Kidney (tissue), 14 donors: ENCODE data around the gene AKIRIN2. TPM values are rescaled to one million over a fixed set of nuclear protein-coding genes. Genes with fewer than 3 reads are reported as not detected.
"Not testable (repeated sequence)": the region's sequence is repeated elsewhere in the genome, so short reads cannot be mapped to it uniquely, and the experiment has no call there.

Experiments used
- DNase-seq, 5 donors: peaks; one replicate each; pipeline ENCODE4 v3.0.0-alpha.2; 2013 to 2020
- FAIRE-seq: peaks from 2 replicates; lab custom pipeline; 2012; peaks lifted over from hg19 to GRCh38; lab: Jason Lieb, UNC
- H3K27ac ChIP-seq, 2 donors: one replicate each; pipeline ENCODE4 v1.7.0; 2013; ENCODE audit warnings: low read depth in 2 of 2, low read length in 2 of 2, inconsistent platforms in 1 of 2
- H3K27me3 ChIP-seq: one replicate; pipeline ENCODE4 v1.7.1; 2013; ENCODE audit warnings: low read length, inconsistent platforms; ENCODE audit not compliant: control insufficient read depth, insufficient read depth
- H3K36me3 ChIP-seq, 3 donors: one replicate each; pipeline versions ENCODE4 v1.7.0 to v1.7.1; 2013; ENCODE audit warnings: low read length in 3 of 3, control low read depth in 1 of 3, inconsistent platforms in 1 of 3; ENCODE audit not compliant: insufficient read depth in 3 of 3, control insufficient read depth in 2 of 3
- H3K4me1 ChIP-seq, 3 donors: one replicate each; pipeline versions ENCODE4 v1.7.0 to v1.7.1; 2013; ENCODE audit warnings: low read length in 3 of 3, inconsistent platforms in 1 of 3, low read depth in 1 of 3; ENCODE audit not compliant: control insufficient read depth in 2 of 3, insufficient read depth in 2 of 3
- H3K4me3 ChIP-seq, 3 donors: one replicate each; pipeline versions ENCODE4 v1.7.0 to v1.8.1; 2013; ENCODE audit warnings: low read length in 3 of 3, control low read depth in 1 of 3, inconsistent platforms in 1 of 3
- H3K9ac ChIP-seq, 3 donors: one replicate each; pipeline versions ENCODE4 v1.7.0 to v1.7.1; 2013; ENCODE audit warnings: low read length in 3 of 3, control low read depth in 1 of 3, inconsistent platforms in 1 of 3
- H3K9me3 ChIP-seq, 3 donors: one replicate each; pipeline versions ENCODE4 v1.7.0 to v1.7.1; 2013; ENCODE audit warnings: low read length in 3 of 3, control low read depth in 1 of 3, inconsistent platforms in 1 of 3; ENCODE audit not compliant: control insufficient read depth in 2 of 3, insufficient read depth in 1 of 3
- intact Hi-C: fragments of 100-400 bp; cut with DNase I; formaldehyde crosslinking; loops from one replicate; pipeline ENCODE4 v1.11.1; 2022
- polyA plus RNA-seq: library from polyadenylated mRNA; stranded (reverse); fragments of 350-450 nt; fragmentation: Illumina TruSeq; extraction: RNeasy Lipid Tissue Mini Kit (QIAGEN cat#74804); gene quantifications from one replicate; pipeline ENCODE4 v1.2.3, GENCODE V29; 2014; ENCODE audit warnings: low read depth, low replicate concordance; ENCODE audit not compliant: insufficient read depth
- total RNA-seq: library from RNA; stranded (reverse); fragmentation: NEBNext Ultra II Directional; extraction: Animal tissue kit (Norgen Biotek cat#: 25700); gene quantifications from one replicate; pipeline ENCODE4 v1.2.1, GENCODE V29; 2021
- TF ChIP-seq, protein P1 (sequence below): IDR thresholded peaks from 3 replicates; pipeline ENCODE4 v1.5.1; 2012; ENCODE audit warnings: mild to moderate bottlenecking, moderate library complexity, borderline replicate concordance; ENCODE audit not compliant: insufficient read depth; ENCODE audit errors: extremely low read depth
- donor health status: control.
- donor health status: control.
- donor health status: control.
- donor health status: control.
- donor health status: control.
- donor health status: DM: yes; HTN: yes; CAD: no.
- donor health status: Normal renal cell carcinoma (clear cell type).

Gene AKIRIN2
- total and polyA plus RNA-seq, 2 donors from 2014 or later, result 26.0 to 43.4 TPM

DNA sequence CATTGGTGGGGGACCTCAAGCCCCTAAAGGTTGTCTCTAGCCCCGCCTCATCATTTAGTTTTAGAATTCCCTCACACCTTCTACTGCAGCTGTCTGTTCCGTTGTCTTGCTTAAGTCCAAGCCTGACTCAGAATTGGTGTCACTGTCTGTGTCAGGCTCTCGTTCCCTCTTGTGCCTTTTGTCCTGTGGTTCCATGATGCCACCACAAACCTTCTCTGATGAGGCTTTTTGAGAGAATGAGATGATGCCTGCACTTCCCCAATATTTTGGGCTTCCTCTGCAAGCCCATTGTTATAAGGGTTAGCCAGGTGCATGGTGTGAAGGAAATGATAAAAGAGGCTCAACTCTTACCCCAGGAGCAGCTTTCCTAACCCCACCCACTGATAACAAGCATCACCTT lies 8.1 kb upstream of the AKIRIN2 start:
- FAIRE-seq (no peak), DNase-seq (no peak)
- no peaks in the 10 kb centered on the region for H3K4me1 ChIP-seq
- TF ChIP-seq, protein P1, sequence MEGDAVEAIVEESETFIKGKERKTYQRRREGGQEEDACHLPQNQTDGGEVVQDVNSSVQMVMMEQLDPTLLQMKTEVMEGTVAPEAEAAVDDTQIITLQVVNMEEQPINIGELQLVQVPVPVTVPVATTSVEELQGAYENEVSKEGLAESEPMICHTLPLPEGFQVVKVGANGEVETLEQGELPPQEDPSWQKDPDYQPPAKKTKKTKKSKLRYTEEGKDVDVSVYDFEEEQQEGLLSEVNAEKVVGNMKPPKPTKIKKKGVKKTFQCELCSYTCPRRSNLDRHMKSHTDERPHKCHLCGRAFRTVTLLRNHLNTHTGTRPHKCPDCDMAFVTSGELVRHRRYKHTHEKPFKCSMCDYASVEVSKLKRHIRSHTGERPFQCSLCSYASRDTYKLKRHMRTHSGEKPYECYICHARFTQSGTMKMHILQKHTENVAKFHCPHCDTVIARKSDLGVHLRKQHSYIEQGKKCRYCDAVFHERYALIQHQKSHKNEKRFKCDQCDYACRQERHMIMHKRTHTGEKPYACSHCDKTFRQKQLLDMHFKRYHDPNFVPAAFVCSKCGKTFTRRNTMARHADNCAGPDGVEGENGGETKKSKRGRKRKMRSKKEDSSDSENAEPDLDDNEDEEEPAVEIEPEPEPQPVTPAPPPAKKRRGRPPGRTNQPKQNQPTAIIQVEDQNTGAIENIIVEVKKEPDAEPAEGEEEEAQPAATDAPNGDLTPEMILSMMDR, result no peak
- no peak overlapping the region for H3K9ac ChIP-seq
- no peaks in the 10 kb centered on the region for H3K36me3 ChIP-seq
- H3K27ac ChIP-seq, result no peak overlapping the region
- H3K27me3 ChIP-seq, result no peaks in the 10 kb centered on the region
- intact Hi-C loops, result no loop called here
- H3K9me3 ChIP-seq, result no peaks in the 10 kb centered on the region
- no peak overlapping the region for H3K4me3 ChIP-seq

DNA sequence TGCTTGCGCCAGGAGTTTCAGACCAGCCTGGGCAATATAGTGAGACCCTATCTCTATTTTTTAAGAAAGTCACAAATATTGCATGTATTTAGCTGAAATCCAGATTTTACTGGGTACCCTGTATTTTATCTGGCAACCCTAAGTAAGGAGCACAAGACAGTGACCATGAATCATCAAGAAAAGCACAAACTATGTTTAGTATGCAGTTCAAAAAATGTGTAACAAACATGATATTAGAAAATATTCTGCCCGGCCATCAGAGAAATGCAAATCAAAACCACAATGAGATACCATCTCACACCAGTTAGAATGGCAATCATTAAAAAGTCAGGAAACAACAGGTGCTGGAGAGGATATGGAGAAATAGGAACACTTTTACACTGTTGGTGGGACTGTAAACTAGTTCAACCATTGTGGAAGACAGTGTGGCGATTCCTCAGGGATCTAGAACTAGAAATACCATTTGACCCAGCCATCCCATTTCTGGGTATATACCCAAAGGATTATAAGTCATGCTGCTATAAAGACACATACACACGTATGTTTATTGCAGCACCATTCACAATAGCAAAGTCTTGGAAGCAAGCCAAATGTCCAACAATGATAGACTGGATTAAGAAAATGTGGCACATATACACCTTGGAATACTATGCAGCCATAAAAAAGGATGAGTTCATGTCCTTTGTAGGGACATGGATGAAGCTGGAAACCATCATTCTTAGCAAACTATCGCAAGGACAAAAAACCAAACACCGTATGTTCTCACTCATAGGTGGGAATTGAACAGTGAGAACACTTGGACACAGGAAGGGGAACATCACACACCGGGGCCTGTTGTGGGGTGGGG lies 6.8 kb upstream of the AKIRIN2 start:
- H3K9me3 ChIP-seq, H3K4me1 ChIP-seq, intact Hi-C loops, H3K36me3 ChIP-seq, H3K27ac ChIP-seq, H3K4me3 ChIP-seq, FAIRE-seq, DNase-seq, H3K27me3 ChIP-seq, H3K9ac ChIP-seq: not testable (repeated sequence)

DNA sequence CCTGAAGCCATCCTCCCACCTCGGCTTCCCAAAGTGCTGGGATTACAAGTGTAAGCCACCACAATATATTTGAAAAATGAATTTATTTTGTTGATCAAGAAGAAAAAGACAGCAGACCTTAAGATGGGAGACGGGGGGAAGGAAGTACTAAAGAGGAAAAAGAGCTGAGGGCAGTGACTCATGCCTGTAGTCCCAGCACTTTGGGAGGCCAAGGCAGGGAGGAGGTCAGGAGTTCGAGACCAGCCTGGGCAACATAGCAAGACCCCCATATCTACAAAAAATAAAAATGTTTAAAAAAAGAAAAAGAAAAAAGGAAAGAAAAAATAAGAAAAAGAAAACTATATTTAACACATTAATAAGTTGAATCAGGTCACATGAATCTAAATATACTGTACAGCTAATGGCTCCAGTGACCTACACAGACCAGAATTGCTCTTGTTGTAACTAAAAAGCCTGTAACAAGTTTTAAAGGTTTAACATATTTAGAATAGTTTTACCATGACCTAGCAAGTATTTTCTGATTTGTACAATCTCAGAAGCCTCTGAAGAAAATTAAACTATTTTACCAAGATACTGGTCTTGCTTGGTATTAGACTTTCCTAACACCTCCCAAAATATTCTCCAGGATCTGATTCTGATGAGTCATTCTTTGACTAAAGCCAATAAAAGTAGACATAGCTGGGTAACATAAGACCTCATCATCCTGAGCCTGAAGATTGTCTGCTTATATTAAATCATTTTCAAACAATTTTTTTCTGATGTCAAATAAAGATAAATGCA lies 4.3 kb upstream of the AKIRIN2 start:
- Histone ChIP-seq H3K9me3 (no peaks in the 10 kb centered on the region), H3K27me3 (no peaks in the 10 kb centered on the region), H3K36me3 (no peaks in the 10 kb centered on the region), H3K4me3 (no peak overlapping the region), H3K4me1 (no peaks in the 10 kb centered on the region), H3K27ac (no peak overlapping the region), H3K9ac (no peak overlapping the region)
- no peak for FAIRE-seq
- TF ChIP-seq, protein P1, result no peak
- no peak for DNase-seq
- intact Hi-C loops, result no loop called here

DNA sequence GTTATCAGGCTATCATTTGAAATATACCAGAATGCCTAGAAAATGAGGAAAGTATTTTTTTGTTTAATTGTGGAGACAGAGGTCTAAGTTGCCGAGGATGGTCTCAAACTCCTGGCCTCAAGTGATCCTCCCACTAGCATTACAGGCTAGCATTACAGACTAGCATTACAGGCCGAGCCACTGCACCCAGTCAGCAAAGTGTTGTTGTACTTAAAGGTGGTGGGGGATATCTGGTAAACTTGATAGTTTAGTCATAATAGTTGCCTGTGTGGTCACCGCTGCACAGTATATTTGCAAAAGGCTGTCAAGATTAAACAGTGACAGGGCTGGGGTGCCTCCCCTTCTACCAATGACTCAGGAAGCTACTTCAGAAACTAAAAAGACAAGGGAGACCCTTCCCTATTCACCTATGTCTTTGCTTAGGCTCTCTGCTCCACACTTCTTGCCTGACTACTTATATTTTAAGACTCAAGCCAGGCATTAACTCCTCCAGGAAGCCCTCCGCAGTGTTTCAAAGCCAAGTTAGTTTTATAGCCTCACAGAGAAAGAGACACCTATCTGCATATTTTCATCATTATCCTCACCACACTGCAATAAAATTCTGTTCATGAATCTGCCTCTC lies 3.1 kb upstream of the AKIRIN2 start:
- Histone ChIP-seq H3K36me3 (no peaks in the 10 kb centered on the region), H3K4me3 (no peak overlapping the region), H3K9me3 (no peaks in the 10 kb centered on the region), H3K9ac (no peak overlapping the region), H3K27me3 (no peaks in the 10 kb centered on the region), H3K27ac (no peak overlapping the region), H3K4me1 (no peaks in the 10 kb centered on the region)
- no peak for FAIRE-seq
- intact Hi-C loops, result no loop called here
- TF ChIP-seq, protein P1, result no peak
- DNase-seq, result no peak

DNA sequence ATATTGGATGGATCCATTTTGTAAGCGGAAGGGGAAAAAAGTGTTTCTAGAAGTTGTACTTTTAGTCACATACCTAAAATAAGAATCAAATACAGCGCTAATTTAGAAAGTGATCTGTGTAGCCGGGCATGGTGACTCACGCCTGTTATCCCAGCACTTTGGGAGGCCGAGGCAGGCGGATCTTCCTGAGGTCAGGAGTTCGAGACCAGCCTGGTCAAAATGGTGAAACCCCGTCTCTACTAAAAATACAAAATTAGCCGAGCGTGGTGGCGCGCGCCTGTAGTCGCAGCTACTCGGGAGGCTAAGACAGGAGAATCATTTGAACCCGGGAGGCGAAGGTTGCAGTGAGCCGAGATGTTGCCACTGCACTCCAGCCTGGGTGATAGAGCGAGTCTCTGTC lies 1.0 kb upstream of the AKIRIN2 start:
- H3K27me3 ChIP-seq, H3K4me1 ChIP-seq, FAIRE-seq, H3K9me3 ChIP-seq, H3K36me3 ChIP-seq, intact Hi-C loops: not testable (repeated sequence)
- Histone ChIP-seq H3K4me3 (peak overlapping the region; percentile 86 to 96 (median 90)), H3K27ac (peak overlapping the region; percentile 79 to 86), H3K9ac (peak overlapping the region; percentile 68 to 99 (median 91))
- peak in 1 of 5 donors; percentile 41 for DNase-seq
